GM18505 (cell line): ENCODE measurements around the gene NOTCH1.

Experiments
- ATAC-seq: cut with Tn5 transposase; IDR thresholded peaks from one replicate; pipeline ENCODE4 v1.9.1; 2021; ENCODE audit not compliant: unreplicated experiment
- POLR2A ChIP-seq: IDR thresholded peaks from 4 replicates; pipeline ENCODE4 v1.6.1; 2011; ENCODE audit warnings: borderline replicate concordance; ENCODE audit not compliant: insufficient read depth, insufficient read length; ENCODE audit errors: extremely low read depth

NOTCH1 gene

GRCh38 chr9:136545965-136546696 is at the start of gene NOTCH1:
Gene NOTCH1, minus strand, starts transcription at chr9:136546048. Its CDS starts 262 bp downstream, at chr9:136545786.
- peak; percentile 51 for TF ChIP-seq POLR2A

DNA sequence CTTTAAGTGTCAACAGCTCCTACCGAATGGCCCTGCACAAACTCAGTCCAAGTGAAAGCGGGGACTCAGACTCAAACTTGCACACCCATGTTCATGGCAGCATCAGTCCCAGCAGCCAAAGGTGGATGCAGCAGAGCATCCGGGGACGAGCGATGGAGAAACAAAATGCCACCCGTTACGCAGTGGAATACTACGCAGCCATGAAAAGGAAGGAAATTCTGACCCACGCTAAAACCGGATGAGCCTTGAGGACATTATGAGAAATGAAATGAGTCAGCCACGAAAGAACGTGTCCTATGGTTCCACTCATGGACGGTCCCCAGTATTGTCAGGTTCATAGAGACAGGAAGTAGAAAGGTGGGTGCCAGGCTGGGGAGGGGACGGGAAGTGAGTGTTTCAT is 48.6 kb upstream of the NOTCH1 start:
- no peak for TF ChIP-seq POLR2A
- ATAC-seq = no peak

More at GRCh38 chr9:136545965-136546696, at the start of gene NOTCH1:
- ATAC-seq = peak; percentile 62

GRCh38 chr9:136593581-136593980 is 47.7 kb upstream of the NOTCH1 start:
- no peak for TF ChIP-seq POLR2A
- no peak for ATAC-seq

GRCh38 chr9:136592666-136593065 is 46.8 kb upstream of the NOTCH1 start:
- ATAC-seq = no peak
- no peak for TF ChIP-seq POLR2A

DNA sequence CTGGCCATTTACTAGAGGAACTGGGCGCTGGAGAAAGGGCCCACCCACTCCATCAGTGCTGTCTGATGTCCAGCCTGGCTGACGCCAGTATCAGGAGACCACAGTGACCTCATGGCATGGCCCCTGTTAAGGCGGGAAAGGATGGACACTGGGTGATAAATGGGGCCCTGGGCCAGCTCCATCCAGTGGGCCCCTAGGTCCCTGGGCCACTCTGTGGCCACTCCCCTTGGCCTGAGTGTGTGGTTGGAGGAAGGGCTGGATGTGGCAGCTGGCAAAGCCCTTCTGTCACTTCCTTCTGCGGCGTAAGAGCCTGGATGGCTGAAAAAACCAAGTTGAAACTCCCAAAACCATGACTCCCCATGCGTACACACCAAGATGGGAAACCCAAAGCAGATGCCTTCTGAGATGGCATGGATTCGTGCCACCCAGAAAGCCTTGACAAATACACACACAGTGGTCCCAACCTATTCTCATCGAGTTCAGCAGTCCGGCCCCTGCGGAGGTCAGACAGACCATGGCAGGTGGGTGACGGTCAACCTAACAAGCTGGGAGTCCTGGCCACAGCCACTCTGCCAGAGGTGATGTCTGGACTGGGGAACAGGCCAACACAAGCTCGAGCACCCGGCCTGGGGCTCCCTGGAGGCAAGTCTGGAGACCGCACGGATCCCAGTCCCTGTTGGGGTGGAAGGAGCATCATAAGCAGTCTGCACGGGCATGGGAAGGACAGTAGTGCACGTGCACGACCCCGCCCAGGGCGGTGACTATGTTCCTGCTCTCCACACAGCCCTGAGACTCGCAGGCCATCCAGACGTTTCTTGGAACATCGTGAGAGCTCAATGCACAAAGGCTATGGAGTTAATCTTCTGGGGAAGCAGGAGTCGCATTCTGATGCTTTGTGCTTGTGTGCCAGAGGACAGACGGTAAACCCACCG is 45.2 kb upstream of the NOTCH1 start:
- no peak for TF ChIP-seq POLR2A
- no peak for ATAC-seq

GRCh38 chr9:136589766-136590763 is 44.2 kb upstream of the NOTCH1 start:
- no peak for ATAC-seq
- TF ChIP-seq POLR2A = no peak

DNA sequence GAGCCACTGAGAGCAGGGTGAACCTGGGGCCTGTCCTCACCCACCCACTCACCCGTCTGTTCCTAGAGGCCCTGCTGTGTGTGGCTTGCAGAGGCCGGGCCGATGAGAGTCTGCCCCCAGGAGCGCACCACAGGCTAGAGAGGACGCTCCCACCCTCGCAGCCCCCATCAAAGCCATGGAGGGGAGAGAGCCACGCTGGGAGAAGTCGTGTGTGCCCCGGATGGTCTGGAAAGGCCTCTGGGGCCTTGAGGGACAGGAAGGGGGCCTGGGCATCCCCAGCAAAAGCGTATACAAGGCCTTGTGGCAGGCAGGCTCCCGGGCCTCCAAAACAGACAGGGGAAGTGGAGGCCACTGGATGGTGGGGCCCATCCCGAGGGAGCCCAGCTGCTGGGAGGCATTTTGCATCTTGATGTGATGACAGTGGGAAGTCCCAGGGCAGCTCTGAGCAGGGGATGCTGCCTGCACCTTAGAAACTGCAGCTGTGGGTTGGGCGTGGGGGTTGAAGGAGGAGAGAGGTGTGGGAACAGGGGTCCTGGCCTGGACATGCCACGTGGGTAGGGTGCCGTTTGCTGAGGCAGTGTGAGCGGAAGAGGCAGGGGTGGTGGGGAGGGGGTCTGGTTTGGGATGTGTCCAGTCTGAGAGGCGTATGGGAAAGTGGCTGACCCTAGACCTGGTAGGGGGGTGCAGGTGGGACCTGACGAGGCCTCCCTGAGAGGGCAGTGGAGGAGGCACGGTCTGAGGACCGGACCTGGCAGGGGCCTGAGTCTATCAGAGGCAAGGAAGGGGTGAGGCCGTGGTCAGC is 43.0 kb upstream of the NOTCH1 start:
- ATAC-seq = no peak
- TF ChIP-seq POLR2A = no peak

DNA sequence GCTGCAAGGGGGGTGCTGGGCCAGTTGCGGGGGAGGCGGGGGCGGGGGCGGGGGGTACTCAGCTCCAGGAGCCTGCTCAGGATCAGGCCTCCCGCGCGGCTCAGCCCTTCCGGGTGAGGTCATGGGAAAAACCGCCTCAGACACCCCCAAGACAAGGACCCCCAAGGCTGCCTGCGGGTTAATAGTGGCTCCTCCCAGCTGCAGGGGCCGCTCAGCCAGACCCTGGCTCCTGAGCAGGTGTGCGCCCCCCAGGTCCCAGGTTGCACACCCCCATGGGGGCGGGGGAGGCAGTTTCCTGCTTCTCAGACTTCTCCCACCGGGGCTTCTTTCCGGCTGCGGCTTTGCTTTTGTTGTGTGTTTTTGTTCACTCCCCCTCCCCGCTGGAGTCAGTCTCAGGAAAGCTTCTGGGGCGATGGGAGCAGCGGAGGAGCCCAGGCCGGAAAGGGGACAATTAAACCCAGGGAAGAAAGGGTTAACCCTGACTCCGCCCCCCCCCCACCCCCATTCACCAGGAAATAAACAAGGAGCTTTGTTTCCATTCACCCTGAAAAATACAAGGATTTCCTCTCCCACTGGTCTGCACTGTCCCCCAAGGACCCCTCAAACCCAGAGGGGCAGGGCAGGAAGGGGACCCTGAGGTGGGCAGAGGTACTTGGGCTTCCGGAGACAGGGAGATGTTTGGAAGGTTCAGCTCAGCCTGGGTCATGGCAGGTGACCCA is 42.3 kb upstream of the NOTCH1 start:
- TF ChIP-seq POLR2A = no peak

GRCh38 chr9:136587145-136587943 is 41.5 kb upstream of the NOTCH1 start:
- no peak for ATAC-seq
- TF ChIP-seq POLR2A = no peak

More for the DNA sequence above, 42.3 kb upstream of the NOTCH1 start:
- ATAC-seq = no peak

DNA sequence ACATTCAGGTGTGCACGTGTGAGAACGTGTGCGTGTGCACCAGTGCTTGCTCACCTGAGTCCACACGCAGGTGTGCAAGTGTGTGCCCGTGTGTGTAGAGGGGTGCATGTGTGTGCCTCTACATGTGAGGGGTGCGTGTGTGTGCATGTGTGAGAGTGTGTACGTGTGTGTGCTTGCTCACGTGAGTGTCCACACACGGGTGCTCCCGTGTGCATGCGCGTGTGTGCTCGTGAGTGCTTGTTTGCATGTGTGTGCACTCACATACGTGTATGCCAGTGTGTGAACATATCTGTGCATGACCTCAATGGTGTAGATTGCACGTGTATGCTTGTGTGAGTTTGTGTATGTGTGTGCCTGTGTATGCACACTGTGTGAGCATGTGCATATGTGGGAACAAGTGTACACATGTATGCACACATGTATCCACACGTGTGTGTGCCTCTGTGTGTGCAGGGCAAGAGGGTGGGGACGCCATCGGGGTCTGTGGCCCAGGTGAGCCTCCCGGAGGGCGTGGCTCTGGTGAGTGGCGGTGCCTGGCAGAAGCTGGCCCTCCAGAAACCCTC is 40.6 kb upstream of the NOTCH1 start:
- ATAC-seq = no peak

More for the DNA sequence above, 40.6 kb upstream of the NOTCH1 start:
- no peak for TF ChIP-seq POLR2A
